GM18861 (cell line): ENCODE data around the gene TSFM.
A peak's percentile ranks its signal among the peaks of the same experiment; 100 is the strongest.
"Not testable (repeated sequence)": the region's sequence is repeated elsewhere in the genome, so short reads cannot be mapped to it uniquely, and the experiment has no call there.

Source experiments
- ATAC-seq: cut with Tn5 transposase; IDR thresholded peaks from one replicate; pipeline ENCODE4 v1.9.1; 2021; ENCODE audit not compliant: unreplicated experiment

TSFM gene

GRCh38 chr12:57762463-57762862, 20.1 kb upstream of the TSFM start:
- ATAC-seq, result no peak

DNA sequence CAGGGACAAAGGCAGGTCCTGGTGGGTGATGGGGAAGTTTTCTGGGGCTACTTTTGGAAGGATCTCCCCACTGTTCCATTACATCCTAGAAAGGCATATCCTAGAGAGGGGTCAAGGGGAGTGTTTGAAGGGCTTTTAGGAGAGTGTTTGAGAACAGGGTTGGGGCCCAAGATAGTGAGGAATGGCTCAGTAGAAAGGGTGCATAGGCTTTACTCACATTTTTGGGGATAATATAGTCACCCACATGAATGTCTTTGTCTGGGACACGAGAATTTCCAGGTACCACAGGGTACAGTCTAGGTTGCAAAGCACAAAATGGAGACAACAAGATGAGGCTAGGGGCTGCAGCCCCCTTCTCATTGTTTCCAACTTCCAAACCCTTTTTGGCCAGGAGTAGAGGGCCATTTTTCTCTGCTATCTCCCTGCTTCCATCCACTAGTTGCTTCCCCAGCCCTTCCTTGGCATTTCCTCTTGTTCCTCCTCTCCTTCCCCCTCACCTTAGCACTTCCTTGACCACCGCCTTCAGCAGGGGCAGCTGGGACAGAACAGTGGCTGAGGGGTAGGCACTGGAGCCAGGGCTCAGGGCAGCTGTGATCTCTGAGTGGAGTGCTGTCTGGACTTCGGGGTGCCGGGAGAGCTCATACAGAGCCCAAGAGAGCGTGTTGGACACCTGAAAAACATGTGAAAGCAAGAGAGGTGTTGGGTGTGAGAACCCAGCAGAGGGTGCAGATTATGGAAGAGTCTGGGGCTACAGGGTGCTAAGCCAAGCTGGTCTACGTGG, 18.5 kb upstream of the TSFM start:
- no peak for ATAC-seq

DNA sequence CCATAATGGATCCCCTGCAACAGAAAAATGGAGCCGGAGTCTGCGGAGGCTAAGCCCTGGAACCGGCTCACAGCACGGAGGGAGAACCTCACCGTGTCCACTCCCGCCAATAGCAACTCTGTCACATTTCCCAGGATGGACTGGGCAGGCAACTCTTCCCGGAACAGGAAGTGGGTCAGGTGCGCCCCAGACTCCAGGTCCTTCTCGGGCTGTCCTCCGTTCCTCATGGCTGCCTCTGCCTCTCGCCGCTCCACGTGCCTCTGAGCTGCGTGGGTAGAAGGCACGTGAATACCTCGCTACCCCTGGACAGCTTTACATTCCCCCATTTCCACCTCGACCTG, 18.0 kb upstream of the TSFM start:
- ATAC-seq, result no peak

DNA sequence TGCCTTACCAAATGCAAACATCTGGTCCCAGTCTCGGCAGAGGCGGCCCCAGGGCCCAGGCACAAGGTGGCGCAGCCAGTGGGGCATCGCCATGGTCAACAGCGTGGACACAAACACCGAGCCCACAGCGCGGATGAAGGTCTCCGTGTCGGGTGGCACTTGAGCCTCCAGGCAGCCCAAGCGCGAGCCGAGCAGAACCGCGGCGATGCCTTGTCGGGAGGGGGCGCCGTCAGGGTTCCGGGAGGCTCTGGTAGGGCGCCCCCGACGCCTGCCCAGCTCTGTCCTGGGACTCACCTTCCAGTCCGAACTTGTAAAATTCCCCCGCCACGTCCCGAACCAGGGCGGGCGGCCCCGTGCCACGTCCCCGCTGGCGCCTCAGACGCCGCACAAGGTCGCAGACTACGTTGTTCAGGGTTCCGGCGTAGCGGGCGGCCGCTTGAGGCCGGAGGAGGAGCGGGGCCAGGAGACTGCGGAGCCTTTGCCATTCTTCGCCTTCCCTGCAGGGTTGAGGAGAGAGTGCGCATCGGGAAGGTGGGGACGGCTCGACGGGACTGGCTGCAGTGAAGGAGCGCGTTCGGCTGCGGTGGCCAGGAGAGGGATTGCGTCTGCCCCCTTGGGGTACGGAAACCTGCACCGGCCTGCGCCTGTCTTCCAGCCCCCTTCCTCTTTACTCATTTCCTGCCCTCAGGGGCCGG, 17.4 kb upstream of the TSFM start:
- no peak for ATAC-seq

DNA sequence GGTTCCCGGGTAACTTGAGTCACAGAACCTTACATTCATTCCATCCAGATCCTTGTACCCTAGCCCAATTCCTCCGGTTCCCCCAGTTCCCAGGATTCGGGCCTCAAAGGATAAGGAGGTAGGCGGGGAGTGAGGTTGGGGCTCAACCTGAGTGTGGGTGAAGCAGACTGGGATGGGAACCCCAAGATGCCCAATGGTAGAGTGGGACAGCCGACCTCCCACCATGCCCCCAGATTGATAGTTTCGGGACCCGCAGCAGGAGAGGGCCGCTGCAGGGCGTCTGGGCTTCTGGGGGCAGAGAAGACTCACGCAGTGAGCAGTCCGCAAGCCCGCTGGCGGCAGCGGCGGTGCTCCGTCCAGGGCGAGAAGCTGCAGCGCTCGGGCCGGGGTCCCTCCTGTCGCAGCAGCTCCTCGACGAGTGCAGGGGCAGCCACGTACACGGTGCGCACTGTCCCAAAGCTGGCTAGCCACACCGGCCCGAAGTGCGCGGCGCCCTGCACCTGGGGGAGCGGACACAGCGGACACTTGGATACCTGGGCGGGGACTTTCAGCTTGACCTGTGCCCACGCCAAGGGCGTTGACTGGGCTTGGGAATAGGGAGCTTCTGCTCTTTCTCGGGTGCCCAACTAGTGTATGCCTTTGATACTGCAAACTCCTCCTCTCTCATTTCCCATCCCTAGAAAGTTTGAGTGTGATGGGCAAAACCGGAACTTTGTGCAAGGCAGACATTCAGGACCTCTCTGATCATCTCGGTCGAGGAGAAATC, 16.7 kb upstream of the TSFM start:
- ATAC-seq, result no peak

GRCh38 chr12:57766464-57767304, 15.9 kb upstream of the TSFM start, which contains the start of gene CYP27B1:
Gene CYP27B1, minus strand, starts transcription at chr12:57767078. Its CDS starts 37 bp downstream, at chr12:57767041.
- no peak for ATAC-seq

DNA sequence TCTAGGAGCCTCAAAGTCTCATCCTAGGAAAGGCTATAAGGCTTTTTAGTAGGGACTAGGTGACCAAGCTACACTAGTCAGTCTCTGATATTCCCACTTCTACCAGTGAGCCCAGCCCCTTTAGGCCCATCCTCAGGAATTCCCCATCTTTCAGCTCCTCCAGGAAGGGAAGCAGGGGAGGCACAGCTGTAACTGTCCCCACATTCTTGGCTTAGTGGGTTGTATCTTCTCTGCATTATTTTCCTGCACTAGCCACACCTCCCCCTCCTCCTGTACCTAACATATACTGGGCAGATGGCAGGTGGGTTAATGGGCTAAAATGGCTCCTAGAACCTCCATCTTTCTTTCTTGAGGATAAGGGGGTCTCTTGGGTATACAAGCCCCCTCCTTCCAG, 15.3 kb upstream of the TSFM start:
- no peak for ATAC-seq

DNA sequence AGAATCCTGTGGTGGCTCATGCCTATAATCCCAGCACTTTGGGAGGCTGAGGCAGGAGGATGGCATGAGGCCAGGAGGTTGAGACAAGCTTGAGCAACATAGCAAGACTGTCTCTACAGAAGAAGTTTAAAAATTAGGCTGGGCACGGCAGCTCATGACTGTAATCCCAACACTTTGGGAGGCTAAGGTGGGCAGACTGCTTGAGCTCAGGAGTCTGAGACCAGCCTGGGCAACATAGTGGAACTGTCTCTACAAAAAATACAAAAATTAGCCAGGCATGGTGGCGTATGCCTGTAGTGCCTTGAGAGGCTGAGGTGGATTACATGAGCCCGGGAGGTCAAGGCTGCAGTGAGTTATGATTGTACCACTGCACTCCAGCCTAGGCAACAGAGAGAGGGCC, 14.7 kb upstream of the TSFM start:
- ATAC-seq, result no peak

GRCh38 chr12:57769594-57769993, 13.0 kb upstream of the TSFM start:
- no peak for ATAC-seq

GRCh38 chr12:57770734-57771133, 11.9 kb upstream of the TSFM start:
- ATAC-seq, result no peak

DNA sequence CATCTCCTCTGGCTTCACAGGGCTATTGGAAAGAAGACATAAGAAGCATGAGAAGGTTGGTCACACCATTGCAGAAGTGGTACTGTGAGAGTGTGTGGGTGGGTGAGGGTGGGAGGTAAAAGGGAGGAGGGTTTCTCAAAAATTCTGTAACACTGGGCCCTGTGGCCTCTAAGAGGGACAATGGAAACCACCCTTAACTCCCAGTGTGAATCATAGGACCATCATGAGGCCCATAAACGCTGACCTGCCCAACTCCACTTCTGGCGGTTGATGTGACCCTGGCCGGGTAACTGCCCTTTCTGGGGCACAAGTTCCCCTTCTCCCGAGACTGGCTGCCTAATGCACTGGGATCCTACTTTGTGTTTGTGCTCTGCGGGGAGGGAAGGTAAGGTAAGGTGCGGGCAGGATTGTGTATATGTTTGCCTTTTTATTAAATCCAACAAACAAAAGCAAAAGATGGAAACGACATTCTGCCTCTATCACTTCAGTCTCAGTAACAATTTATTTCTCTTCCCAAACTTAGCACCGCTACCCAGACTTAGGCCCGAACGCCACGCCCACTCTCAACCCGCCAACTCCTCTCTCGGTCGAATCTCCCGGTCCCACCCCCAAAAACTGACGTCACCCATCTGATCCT, 11.2 kb upstream of the TSFM start:
- peak; percentile 48 for ATAC-seq

DNA sequence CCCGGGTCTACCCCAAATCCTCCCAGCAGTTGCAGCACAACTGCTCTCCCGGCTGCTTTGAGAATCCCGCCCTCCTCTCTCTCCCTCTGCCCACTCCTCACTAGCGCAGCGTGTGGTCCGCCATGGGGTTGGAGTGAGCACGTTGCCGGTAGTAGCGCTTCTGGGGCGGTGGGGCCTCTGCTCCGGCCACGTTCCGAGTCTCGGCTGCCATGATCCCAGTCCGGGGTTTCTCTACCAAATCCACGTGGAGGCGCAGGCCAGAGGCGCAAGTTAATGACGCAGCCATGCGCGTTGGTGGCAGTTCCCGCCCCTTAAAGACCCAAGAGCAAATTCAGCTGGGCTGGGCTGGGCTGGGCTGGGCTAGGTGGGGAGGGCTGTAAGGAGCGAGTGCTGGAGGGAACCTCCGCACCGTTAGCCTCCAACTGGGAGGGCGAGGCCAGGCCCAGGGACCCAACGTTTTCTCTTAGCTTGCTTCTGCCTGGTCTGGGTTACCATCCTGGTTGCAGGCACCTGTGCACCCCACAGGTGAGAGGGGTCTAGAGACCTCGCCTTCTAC, 10.6 kb upstream of the TSFM start, which contains the start of gene METTL1:
METTL1 (minus strand) TSS at position 233 of the 556 bp plus-strand sequence; CDS start at position 211, 22 bp downstream.
- peak; percentile 62 for ATAC-seq

DNA sequence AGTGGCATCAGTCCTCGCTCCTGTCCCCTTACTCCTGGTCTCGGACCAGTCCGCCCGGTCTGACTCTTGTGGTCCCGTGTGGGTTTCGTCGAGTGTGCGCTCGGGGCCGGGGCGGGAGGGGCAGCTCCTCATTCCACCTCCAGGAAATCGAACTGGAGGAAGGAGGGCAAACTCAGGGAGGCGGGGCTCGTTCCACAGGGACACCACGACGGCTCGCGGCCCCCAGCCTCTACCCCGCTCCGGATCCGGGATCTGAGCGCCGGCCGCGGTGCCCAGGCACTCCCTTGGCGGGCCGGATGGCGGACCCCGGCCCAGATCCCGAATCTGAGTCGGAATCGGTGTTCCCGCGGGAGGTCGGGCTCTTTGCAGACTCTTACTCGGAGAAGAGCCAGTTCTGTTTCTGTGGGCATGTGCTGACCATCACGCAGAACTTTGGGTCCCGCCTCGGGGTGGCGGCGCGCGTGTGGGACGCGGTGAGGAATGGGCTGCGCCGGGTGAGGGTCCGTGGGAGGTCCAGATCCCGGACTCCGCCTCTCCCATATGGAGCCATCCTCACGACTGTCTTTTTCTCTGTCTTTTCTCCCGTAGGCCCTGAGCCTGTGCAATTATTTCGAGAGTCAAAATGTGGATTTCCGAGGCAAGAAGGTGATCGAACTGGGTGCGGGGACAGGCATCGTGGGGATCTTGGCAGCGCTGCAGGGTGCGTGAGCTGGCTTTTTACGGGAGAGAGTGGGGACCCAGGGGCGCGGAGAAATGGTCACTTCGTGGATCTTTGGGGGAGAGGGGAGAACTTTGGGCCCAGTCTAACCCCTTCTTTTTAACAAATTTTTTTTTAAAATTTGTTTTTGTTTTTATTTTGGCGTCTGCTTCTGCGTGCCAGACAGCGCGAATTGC, 9.9 kb upstream of the TSFM start, which contains the start of gene EEF1AKMT3:
EEF1AKMT3 (plus strand) TSS at position 186 of the 894 bp plus-strand sequence; CDS start at position 297, 111 bp downstream.
- no peak for ATAC-seq

DNA sequence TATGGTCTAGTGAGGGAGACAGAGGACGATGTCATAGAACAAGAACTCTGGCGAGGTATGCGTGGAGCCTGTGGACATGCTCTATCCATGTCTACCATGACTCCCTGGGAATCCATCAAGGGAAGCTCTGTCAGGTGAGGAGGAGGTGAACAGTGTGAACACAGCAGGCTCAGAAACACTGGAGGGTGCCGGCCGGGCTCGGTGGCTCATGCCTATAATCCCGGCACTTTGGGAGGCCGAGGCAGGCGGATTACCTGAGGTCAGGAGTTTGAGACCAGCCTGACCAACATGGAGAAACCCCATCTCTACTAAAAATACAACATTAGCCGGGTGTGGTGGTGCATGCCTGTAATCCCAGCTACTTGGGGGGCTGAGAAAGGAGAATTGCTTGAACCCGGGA, 8.0 kb upstream of the TSFM start:
- ATAC-seq, result not testable (repeated sequence)

GRCh38 chr12:57775044-57775443, 7.5 kb upstream of the TSFM start:
- no peak for ATAC-seq

DNA sequence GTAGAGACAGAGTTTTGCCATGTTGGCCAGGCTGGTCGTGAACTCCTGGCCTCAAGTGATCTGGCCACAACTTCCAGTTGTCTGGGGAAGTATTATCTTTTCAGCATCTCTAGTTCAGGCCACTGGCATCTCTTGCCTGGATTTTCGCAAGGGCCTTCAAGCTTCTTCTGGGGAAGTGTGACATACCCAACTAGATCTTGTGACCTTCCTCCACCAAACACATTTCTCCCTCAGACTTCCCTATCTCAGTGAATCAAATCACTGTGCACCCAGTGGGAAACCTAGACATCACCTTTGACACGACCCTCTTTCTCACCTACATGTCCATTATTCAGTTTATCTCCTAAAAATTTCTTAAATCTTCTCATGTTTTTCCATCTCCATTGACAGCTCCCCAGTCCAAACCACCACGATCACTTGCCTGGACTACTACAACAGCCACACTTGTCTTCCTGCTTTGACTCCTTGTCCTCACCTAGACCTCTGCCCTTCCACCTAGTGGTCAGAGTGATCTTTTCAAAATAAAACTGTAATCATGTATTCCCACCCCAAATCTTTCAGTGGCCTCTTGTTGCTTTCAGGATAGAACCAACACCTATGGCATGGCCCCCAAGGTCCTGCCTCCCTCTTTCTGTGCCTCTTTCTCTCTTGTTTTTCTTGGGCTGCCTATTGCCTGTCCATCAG, 6.9 kb upstream of the TSFM start:
- no peak for ATAC-seq

- no peak for ATAC-seq
These were observed 6.4 kb upstream of the TSFM start for GRCh38 chr12:57776247-57776587.

GRCh38 chr12:57777367-57777766, 5.2 kb upstream of the TSFM start:
- no peak for ATAC-seq
